Stimulated activated naive CD8-positive, alpha-beta T cell treated with anti-CD3 and anti-CD28 coated beads, Interleukin-15, Interleukin-2, amounts not matched to agents 100 ng/mL and 50 ng/mL, for 24 hours (primary cell): ENCODE results near the gene SPHKAP.
"Not testable (repeated sequence)": the region's sequence is repeated elsewhere in the genome, so short reads cannot be mapped to it uniquely, and the experiment has no call there.

ENCODE experiments used
- H3K27ac Mint-ChIP-seq: one replicate; pipeline ENCODE4 v1.8.0; 2021; ENCODE audit warnings: mild to moderate bottlenecking, mixed read lengths
- H3K27me3 Mint-ChIP-seq: one replicate; pipeline ENCODE4 v1.8.0; 2021; ENCODE audit warnings: mixed read lengths
- H3K36me3 Mint-ChIP-seq: one replicate; pipeline ENCODE4 v1.8.0; 2021; ENCODE audit warnings: low read depth, mixed read lengths
- H3K4me1 Mint-ChIP-seq: one replicate; pipeline ENCODE4 v1.8.0; 2021; ENCODE audit warnings: low read depth, mixed read lengths
- H3K4me3 Mint-ChIP-seq: one replicate; pipeline ENCODE4 v1.8.0; 2021; ENCODE audit warnings: mild to moderate bottlenecking, mixed read lengths
- H3K9me3 Mint-ChIP-seq: one replicate; pipeline ENCODE4 v1.8.0; 2021; ENCODE audit warnings: mixed read lengths

The SPHKAP gene, protein sequence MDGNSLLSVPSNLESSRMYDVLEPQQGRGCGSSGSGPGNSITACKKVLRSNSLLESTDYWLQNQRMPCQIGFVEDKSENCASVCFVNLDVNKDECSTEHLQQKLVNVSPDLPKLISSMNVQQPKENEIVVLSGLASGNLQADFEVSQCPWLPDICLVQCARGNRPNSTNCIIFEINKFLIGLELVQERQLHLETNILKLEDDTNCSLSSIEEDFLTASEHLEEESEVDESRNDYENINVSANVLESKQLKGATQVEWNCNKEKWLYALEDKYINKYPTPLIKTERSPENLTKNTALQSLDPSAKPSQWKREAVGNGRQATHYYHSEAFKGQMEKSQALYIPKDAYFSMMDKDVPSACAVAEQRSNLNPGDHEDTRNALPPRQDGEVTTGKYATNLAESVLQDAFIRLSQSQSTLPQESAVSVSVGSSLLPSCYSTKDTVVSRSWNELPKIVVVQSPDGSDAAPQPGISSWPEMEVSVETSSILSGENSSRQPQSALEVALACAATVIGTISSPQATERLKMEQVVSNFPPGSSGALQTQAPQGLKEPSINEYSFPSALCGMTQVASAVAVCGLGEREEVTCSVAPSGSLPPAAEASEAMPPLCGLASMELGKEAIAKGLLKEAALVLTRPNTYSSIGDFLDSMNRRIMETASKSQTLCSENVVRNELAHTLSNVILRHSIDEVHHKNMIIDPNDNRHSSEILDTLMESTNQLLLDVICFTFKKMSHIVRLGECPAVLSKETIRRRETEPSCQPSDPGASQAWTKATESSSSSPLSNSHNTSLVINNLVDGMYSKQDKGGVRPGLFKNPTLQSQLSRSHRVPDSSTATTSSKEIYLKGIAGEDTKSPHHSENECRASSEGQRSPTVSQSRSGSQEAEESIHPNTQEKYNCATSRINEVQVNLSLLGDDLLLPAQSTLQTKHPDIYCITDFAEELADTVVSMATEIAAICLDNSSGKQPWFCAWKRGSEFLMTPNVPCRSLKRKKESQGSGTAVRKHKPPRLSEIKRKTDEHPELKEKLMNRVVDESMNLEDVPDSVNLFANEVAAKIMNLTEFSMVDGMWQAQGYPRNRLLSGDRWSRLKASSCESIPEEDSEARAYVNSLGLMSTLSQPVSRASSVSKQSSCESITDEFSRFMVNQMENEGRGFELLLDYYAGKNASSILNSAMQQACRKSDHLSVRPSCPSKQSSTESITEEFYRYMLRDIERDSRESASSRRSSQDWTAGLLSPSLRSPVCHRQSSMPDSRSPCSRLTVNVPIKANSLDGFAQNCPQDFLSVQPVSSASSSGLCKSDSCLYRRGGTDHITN (N-terminal part only)

GRCh38 chr2:228181098-228182019, at the start of gene SPHKAP:
Gene SPHKAP (minus strand): TSS chr2:228181687. CDS start chr2:228181598, 89 bp downstream.
- H3K27me3 Mint-ChIP-seq = peaks cover 9% of the 10 kb centered on the region
- H3K36me3 Mint-ChIP-seq = no peaks in the 10 kb centered on the region
- peaks cover 16% of the 10 kb centered on the region for H3K9me3 Mint-ChIP-seq
- H3K4me3 Mint-ChIP-seq = no peak within 1 kb of the TSS
- H3K4me1 Mint-ChIP-seq = no peaks in the 10 kb centered on the region
- no peak within 1 kb of the TSS for H3K27ac Mint-ChIP-seq

DNA sequence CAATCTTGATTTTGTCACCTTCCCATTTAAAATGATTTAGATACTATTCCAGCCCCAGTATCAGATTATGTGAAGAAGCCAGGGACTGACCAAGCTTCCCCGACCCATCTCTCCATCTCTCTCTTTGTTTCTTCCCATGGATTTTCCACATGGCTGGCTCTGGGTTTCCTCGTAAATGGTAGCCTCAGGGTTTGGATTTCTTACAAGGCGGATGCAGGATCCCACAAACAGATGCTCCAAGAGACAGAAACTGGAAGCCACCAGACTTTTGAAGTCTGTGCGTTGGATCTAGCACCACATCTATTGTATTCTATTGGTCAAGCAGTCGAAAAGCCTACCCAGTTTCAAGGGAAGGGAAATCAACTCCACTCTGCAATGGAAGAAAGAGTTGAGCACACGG, 46.0 kb upstream of the SPHKAP start:
- H3K27ac Mint-ChIP-seq = no peak overlapping the region
- H3K4me3 Mint-ChIP-seq = no peak overlapping the region
- peaks cover 13% of the 10 kb centered on the region for H3K9me3 Mint-ChIP-seq
- no peaks in the 10 kb centered on the region for H3K36me3 Mint-ChIP-seq
- no peaks in the 10 kb centered on the region for H3K27me3 Mint-ChIP-seq
- no peaks in the 10 kb centered on the region for H3K4me1 Mint-ChIP-seq

DNA sequence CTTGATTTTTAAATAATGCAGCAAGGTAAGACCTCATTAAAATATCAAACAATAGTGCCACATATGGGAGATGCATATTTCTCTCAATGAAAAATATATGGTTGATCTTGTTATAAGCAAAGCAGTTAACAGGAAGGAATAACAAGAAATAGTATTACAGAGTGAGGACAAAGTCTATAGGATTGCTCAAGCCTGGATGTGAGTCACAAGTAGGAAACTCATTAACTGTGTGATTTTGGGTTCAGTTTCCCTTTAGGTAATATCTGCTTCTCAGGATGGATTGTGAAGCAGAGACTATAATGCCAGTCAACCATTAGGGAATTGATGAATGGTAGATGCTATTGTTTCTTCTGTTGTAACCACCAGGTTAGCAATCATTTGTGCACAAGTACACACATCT, 42.9 kb upstream of the SPHKAP start:
- Mint-ChIP-seq H3K27me3 (no peaks in the 10 kb centered on the region), H3K4me1 (no peaks in the 10 kb centered on the region), H3K36me3 (no peaks in the 10 kb centered on the region), H3K9me3 (peaks cover 13% of the 10 kb centered on the region), H3K27ac (no peak overlapping the region), H3K4me3 (no peak overlapping the region)

DNA sequence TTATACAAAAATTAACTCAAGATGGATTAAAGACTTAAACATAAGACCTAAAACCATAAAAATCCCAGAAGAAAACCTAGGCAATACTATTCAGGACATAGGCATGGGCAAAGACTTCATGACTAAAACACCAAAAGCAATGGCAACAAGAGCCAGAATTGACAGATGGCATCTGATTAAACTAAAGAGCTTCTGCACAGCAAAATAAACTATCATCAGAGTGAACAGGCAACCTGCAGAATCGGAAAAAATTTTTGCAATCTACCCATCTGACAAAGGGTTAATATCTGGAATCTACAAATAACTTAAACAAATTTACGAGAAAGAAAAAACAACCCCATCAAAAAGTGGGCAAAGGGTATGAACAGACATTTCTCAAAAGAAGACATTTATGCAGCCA, 37.1 kb upstream of the SPHKAP start:
- not testable (repeated sequence) for H3K4me3 Mint-ChIP-seq, H3K27ac Mint-ChIP-seq, H3K36me3 Mint-ChIP-seq, H3K27me3 Mint-ChIP-seq, H3K9me3 Mint-ChIP-seq, H3K4me1 Mint-ChIP-seq

DNA sequence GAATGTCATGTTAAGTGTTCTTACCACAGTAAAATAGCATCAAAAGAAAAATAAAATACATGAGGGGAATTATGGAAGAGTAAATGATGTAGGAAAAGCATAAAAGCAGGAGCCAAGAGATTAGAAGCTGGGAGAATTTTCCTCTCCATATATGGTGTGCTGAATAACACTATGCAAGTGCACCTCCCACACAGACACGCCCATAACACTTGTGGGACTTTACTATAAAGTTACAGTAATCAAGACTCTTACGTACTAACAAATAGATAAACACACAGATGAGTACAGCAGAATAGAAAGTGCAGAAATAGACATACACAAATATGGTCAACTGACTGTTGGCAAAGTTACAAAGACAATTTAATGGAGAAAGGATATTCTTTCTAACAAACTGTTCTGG, 16.0 kb upstream of the SPHKAP start:
- Mint-ChIP-seq H3K4me3 (no peak overlapping the region), H3K27ac (no peak overlapping the region), H3K27me3 (no peaks in the 10 kb centered on the region), H3K36me3 (no peaks in the 10 kb centered on the region), H3K4me1 (no peaks in the 10 kb centered on the region), H3K9me3 (peaks cover 14% of the 10 kb centered on the region)

GRCh38 chr2:228180181-228181097, 1.0 kb downstream of the SPHKAP start:
- H3K9me3 Mint-ChIP-seq = peaks cover 19% of the 10 kb centered on the region
- no peak overlapping the region for H3K27ac Mint-ChIP-seq
- no peaks in the 10 kb centered on the region for H3K36me3 Mint-ChIP-seq
- H3K4me3 Mint-ChIP-seq = no peak overlapping the region
- no peaks in the 10 kb centered on the region for H3K4me1 Mint-ChIP-seq
- H3K27me3 Mint-ChIP-seq = peaks cover 9% of the 10 kb centered on the region

DNA sequence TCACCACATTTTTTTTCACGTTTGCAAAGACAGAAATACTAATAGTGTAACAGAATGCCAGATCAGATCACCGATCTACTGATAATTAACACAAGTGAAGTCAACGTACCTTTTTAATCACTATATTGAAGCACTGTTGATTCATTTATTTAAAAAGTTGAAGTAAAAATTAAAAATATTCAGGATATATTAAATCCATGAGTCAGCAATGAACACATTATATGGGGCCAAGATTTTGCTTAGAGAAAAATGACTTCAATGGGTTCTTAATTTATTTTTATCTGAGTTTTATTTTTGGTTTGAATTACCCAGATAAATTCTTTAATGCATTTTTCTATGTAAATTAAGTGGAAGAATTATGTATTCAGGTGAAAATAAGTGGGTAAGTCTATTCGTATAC, 14.2 kb downstream of the SPHKAP start:
- H3K4me1 Mint-ChIP-seq = no peaks in the 10 kb centered on the region
- no peaks in the 10 kb centered on the region for H3K9me3 Mint-ChIP-seq
- H3K27ac Mint-ChIP-seq = no peak overlapping the region
- no peaks in the 10 kb centered on the region for H3K27me3 Mint-ChIP-seq
- H3K4me3 Mint-ChIP-seq = no peak overlapping the region
- H3K36me3 Mint-ChIP-seq = no peaks in the 10 kb centered on the region

GRCh38 chr2:228164718-228165117, 16.8 kb downstream of the SPHKAP start:
- no peak overlapping the region for H3K27ac Mint-ChIP-seq
- H3K36me3 Mint-ChIP-seq = no peaks in the 10 kb centered on the region
- H3K4me3 Mint-ChIP-seq = no peak overlapping the region
- peaks cover 10% of the 10 kb centered on the region for H3K9me3 Mint-ChIP-seq
- no peaks in the 10 kb centered on the region for H3K27me3 Mint-ChIP-seq
- H3K4me1 Mint-ChIP-seq = no peaks in the 10 kb centered on the region

DNA sequence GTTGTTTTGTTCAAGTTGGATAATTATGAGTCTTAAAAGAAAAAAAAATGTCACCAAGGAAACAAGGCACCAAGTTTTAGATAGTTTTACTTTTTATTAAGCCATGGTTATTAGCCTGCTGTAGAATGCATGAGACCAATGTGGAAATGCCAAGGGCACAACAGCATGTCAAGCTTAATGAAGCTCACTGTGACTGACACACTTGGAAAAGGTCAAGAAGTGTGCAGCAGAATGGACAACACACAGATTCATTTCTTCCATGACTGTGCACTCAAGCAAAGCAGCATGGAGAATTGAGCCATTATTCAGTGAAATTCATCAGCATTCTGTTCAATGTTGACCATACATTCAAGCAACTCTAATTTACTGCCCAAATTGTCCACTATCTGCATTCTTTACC, 23.6 kb downstream of the SPHKAP start:
- Mint-ChIP-seq H3K36me3 (no peaks in the 10 kb centered on the region), H3K9me3 (peaks cover 21% of the 10 kb centered on the region), H3K27ac (no peak overlapping the region), H3K4me3 (no peak overlapping the region), H3K4me1 (no peaks in the 10 kb centered on the region), H3K27me3 (no peaks in the 10 kb centered on the region)

DNA sequence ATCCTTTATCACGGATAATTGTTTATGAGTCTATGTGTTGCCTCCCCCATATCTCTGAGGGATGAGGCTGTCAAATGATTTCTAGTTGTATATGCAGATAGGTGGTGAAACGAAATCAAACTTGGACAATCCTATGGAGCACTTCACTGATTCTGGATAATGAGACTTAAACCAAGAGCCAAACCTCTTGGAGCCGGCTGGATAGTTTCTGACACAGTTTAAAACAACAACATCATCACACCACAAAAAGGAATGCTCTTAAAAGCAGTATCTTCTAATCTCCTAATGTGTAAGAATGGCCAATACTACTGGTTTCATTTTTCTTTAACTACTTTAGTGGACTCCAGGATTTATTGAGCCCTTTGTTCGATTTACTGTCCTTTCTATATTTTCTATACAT, 36.5 kb downstream of the SPHKAP start:
- Mint-ChIP-seq H3K9me3 (peaks cover 19% of the 10 kb centered on the region), H3K4me1 (no peaks in the 10 kb centered on the region), H3K27ac (no peak overlapping the region), H3K27me3 (no peaks in the 10 kb centered on the region), H3K4me3 (no peak overlapping the region), H3K36me3 (no peaks in the 10 kb centered on the region)

GRCh38 chr2:228140934-228141528, 40.5 kb downstream of the SPHKAP start:
- Mint-ChIP-seq H3K36me3 (no peaks in the 10 kb centered on the region), H3K4me3 (no peak overlapping the region), H3K9me3 (peaks cover 20% of the 10 kb centered on the region), H3K27ac (no peak overlapping the region), H3K4me1 (no peaks in the 10 kb centered on the region), H3K27me3 (no peaks in the 10 kb centered on the region)

DNA sequence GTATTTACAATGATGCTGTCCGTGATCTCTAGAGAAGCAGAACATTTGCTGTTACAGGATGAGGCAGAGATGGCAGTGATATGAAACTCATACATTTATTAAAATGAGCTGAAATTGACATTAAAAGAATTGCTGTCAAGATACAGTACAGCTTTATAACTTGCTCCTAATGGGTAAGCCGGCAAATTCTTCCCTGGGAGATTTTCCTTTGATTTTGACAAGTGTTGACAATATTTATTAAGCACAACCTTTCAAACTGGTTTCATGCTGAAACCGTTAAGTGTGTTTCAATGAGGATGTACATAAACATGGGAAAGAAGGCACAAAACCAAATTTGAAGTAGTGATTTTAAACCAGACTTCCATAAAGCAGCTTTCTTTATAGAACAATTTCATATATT, 45.5 kb downstream of the SPHKAP start:
- Mint-ChIP-seq H3K27me3 (no peaks in the 10 kb centered on the region), H3K4me3 (no peak overlapping the region), H3K9me3 (peaks cover 13% of the 10 kb centered on the region), H3K27ac (no peak overlapping the region), H3K36me3 (no peaks in the 10 kb centered on the region), H3K4me1 (no peaks in the 10 kb centered on the region)

DNA sequence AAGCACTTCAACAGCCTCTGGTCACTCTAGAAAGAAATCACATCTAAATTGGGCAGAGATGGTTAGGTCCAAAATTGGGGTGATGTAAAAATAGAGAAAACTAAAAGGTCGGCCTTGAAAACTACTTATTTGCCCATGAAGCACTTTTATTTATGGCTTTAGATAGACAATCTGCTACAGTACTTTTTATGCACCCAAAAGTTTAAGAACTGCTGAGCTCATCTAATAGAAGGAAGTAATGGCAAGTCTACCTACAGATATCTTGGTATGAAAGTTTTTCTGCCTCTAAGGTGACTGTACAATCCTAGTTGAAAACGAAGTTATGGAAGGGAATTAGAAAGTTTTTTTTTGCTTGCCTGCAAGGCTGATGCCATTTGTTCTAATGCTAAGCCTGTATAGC, 46.2 kb downstream of the SPHKAP start:
- Mint-ChIP-seq H3K36me3 (no peaks in the 10 kb centered on the region), H3K27me3 (no peaks in the 10 kb centered on the region), H3K27ac (no peak overlapping the region), H3K4me3 (no peak overlapping the region), H3K9me3 (peaks cover 7% of the 10 kb centered on the region), H3K4me1 (no peaks in the 10 kb centered on the region)
